HG03520 (cell line): ENCODE measurements around the gene RNF213.

ENCODE experiments used
- ATAC-seq: cut with Tn5 transposase; IDR thresholded peaks from one replicate; pipeline ENCODE4 v1.9.1; 2021; ENCODE audit warnings: mild to moderate bottlenecking, moderate library complexity; ENCODE audit not compliant: unreplicated experiment

The RNF213 gene

GRCh38 chr17:80426671-80427326 lies 166.1 kb downstream of the RNF213 start:
- no peak for ATAC-seq

GRCh38 chr17:80427366-80428282 lies 167.0 kb downstream of the RNF213 start:
- no peak for ATAC-seq

- ATAC-seq, result no peak
Observed at GRCh38 chr17:80428363-80428762, 167.7 kb downstream of the RNF213 start.

GRCh38 chr17:80428796-80429195 lies 168.1 kb downstream of the RNF213 start:
- ATAC-seq, result no peak

GRCh38 chr17:80429356-80430275 lies 169.0 kb downstream of the RNF213 start:
- ATAC-seq, result no peak

- no peak for ATAC-seq
Observed at GRCh38 chr17:80430446-80431245, 170.0 kb downstream of the RNF213 start.

DNA sequence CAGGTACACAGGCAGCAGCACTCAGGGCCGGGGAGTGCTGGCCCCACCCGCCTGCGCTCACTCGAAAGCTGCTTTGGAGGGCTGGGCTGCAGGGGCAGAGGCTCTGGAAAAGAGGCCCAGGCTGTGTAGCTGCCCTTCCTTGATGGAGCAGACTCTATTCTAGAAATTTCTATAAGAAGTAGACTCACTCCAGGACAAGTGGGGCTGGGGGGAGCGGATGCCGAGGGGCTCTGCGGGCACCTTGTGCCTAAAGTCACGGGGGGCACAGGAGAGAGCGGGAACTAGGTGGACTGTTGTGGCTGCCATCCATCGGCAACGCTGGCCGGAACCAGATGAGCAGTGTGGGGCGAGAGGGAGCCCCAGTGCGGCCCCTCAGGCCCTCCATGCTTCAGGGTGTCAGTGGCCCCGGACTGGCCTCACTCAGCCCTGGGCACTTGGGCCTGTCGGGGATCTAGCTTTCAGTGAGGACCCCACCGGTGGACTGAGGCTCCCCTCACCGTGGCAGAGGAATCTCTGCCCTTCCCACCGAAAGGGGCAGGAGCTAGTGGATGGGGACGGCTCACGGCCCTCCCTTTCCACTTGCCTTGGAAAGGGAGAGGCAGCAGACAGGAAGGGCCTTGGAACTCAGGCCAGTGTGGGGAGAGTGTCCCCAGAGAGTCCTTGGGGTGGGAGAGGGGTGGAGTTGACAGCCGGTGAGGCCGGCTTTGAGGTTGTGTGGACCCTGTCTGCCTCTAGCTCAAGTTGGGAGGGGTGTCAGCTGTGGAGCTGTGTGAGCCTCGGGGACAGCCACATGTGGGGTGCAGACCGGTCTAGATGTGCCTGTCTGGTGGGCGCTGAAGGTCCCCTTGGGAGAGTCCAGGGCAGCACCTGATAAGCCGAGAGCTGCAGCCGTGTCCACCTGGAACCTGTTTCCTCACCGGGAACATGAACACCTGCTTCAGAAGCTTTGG lies 170.9 kb downstream of the RNF213 start:
- ATAC-seq, result no peak

DNA sequence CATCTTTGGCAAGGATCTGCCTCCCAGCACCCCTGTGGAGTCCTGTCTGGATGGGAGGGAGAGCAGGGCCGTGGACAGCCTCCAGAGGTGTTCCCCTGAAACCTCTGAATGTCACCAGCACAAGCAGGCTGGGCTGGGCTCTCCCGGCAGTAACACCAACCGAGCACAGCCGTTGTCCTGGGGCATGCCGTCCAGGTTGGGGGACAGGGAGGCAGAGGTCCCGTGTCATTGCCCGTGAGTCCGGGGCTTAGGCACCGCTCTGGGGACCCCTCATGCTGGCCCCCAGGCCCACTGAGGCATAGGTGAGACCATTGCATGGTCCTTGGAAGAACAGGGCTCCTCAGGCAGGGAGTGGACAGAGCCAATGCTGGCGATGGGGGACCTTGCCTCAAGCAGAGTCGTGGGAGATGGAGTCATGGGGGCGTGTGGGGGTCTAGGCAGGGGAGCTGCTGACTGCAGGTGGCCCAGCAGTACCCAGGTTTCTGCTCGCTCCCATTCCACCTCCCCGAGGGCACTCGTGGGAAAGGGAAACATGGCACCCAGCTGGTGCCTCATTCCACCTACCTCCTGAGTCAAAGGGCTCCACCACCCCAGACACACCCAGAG lies 171.8 kb downstream of the RNF213 start:
- no peak for ATAC-seq

DNA sequence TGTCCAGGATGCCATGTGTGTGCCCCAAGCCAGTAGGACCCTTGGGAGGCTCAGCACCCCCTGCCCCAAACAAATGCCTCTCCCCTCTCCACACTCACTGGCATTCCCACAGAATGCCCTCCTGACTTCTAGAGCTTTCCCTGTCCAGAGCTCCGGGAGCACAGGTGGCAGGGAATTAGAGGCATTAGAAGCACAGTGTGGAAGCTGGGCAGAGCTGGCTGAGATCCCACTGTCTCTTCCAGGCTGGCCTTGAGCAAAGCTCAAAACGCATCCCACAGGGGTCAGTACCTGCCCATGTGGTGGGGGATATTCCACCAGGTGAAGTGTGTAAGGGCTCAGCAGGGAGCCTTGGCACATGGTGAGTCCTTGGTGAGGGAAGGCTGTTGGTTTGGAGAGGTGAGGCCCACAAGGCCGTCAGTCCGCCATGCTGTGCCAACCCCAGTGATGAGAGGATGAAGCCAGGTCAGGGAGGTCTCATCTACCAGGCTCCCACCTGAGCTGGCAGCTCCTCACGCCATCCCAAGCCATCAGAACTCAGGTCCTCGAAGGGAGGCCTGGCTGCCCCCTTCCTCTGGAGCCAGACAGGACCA lies 172.4 kb downstream of the RNF213 start:
- ATAC-seq, result no peak

- no peak for ATAC-seq
Observed at GRCh38 chr17:80433916-80434666, 173.4 kb downstream of the RNF213 start.

GRCh38 chr17:80437532-80437931 lies 176.9 kb downstream of the RNF213 start:
- ATAC-seq, result no peak

- no peak for ATAC-seq
Observed at GRCh38 chr17:80438806-80439205, 178.2 kb downstream of the RNF213 start.

DNA sequence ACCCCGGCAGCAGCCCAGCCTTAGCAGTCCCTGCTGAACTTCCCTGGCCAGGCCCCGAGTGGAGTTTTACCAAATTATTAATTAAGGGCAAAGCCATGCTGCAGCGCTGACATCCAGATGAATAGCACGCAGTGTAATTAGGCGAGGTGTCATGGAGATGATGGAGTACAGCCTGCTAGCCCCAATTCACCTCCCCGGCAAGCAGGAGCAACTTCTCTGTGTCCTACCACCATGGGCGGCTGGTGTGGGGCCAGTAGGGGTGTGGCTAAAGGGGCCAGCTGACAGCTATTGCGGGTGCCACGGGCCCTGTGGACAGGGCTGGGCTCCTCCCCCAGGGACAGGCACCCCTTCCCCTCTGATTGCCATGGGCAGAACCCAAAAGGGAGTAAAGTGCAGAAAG lies 178.8 kb downstream of the RNF213 start:
- no peak for ATAC-seq

GRCh38 chr17:80441133-80441578 lies 180.5 kb downstream of the RNF213 start:
- ATAC-seq, result no peak

DNA sequence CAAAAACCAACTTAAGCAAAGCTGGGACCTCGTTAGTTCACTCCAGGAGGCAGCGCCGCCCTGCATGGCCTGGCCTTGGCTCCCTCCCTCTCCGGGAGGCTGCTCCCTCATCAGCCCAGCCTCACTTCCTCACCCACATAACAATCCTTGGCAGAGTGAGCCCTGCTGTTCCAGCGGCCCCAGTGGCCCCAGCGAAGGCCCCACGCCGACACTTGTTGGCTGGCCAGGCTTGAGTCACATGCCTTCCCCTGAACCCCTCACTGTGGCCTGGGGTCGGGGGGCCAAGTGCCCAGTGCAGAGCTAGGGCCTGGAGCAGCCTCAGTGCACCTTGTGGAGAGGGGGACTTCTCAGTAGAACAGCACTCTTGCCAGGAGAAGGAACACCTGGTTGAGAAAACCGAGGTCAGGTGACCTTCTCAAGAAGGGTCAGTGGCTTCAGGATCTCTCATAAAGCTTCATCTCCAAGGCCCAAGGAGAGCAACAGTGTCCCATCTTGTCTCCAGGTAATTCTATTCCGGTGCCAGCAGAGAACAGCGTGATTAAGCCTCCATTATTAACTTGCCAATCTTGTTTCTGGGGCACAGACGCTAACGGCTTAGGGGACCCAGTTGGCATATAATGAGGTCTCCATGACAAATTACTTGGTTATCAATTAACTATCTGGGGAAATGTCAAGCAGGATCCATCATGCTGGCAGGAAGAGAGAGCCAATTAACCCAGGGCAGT lies 181.1 kb downstream of the RNF213 start:
- no peak for ATAC-seq

- no peak for ATAC-seq
Observed at GRCh38 chr17:80442323-80442659, 181.6 kb downstream of the RNF213 start.

- ATAC-seq, result no peak
Observed at GRCh38 chr17:80442764-80443163, 182.1 kb downstream of the RNF213 start.
